A549 (cell line): ENCODE measurements around the gene ATP6V1F. TPM values are rescaled to one million over a fixed set of nuclear protein-coding genes. Genes with fewer than 3 reads are reported as not detected.

Experiments used
- ATAC-seq, 2 experiments: fragments of 200-7000 bp in 1 of 2; fragments of >200 bp in 1 of 2; cut with Nextera tagmentation in 1 of 2; cut with Tn5 transposase in 1 of 2; 3 replicates each; pipeline versions ENCODE4 v1.8.0 to v1.9.1; 2018 to 2020; ENCODE audit warnings: mild to moderate bottlenecking in 1 of 2, moderate library complexity in 1 of 2
- CTCF ChIA-PET: fragments of 300-600 bp; sonication (Branson Sonifier 250); formaldehyde crosslinking; extraction: SDS; loops from one replicate; lab custom pipeline; 2021; ENCODE audit warnings: antibody characterized with exemption, inconsistent platforms; lab: Yijun Ruan, JAX
- POLR2A ChIA-PET: fragments of 350-600 bp; formaldehyde crosslinking; extraction: SDS; loops from one replicate; lab custom pipeline; 2021; ENCODE audit warnings: antibody characterized with exemption, inconsistent platforms; lab: Yijun Ruan, JAX
- DNase-seq, 2 experiments: peaks; one replicate each; pipeline versions ENCODE4 v3.0.0 to v3.0.0-alpha.2; 2011 to 2016; ENCODE audit warnings: low read depth in 1 of 2, low spot score in 1 of 2
- FAIRE-seq: peaks from 2 replicates; lab custom pipeline; 2011; peaks lifted over from hg19 to GRCh38; lab: Jason Lieb, UNC
- H3K27ac ChIP-seq, 2 experiments: fragments of >200 bp; sonication (Bioruptor Twin); formaldehyde crosslinking; 3 replicates each; pipeline ENCODE4 v1.5.1; 2016 to 2017
- H3K4me1 ChIP-seq: fragments of >200 bp; sonication (Bioruptor Twin); formaldehyde crosslinking; 3 replicates; pipeline ENCODE4 v1.6.1; 2016
- H3K4me2 ChIP-seq: fragments of >200 bp; sonication (Bioruptor Twin); formaldehyde crosslinking; 3 replicates; pipeline ENCODE4 v1.6.1; 2016
- H3K4me3 ChIP-seq: fragments of >200 bp; sonication (Bioruptor Twin); formaldehyde crosslinking; 3 replicates; pipeline ENCODE4 v1.5.1; 2016
- H3K9me3 ChIP-seq: fragments of >200 bp; sonication (Bioruptor Twin); formaldehyde crosslinking; 3 replicates; pipeline ENCODE4 v1.6.1; 2016
- ATOH8 ChIP-seq: fragments of 250-450 bp; sonication (Bioruptor Pico); IDR thresholded peaks from 2 replicates; pipeline ENCODE4 v1.5.0; 2020; ENCODE audit warnings: low read depth, mild to moderate bottlenecking, moderate library complexity
- BCL3 ChIP-seq: fragments of >200 bp; sonication (Bioruptor Twin); formaldehyde crosslinking; IDR thresholded peaks from 3 replicates; pipeline ENCODE4 v1.6.1; 2016
- BHLHE40 ChIP-seq: IDR thresholded peaks from 2 replicates; pipeline ENCODE4 v1.6.1; 2012; ENCODE audit warnings: low read depth, low read length, inconsistent platforms
- CHD2 ChIP-seq: fragments of 150-350 bp; IDR thresholded peaks from 2 replicates; pipeline ENCODE4 v1.6.1; 2014; ENCODE audit warnings: low read length; ENCODE audit not compliant: partially characterized antibody
- CHD4 ChIP-seq: fragments of 200-600 bp; sonication (generic); IDR thresholded peaks from 2 replicates; pipeline ENCODE4 v1.6.1; 2016; ENCODE audit warnings: antibody characterized with exemption, mild to moderate bottlenecking, borderline replicate concordance
- ESRRA ChIP-seq: fragments of 150-350 bp; IDR thresholded peaks from 2 replicates; pipeline ENCODE4 v1.6.1; 2014; ENCODE audit warnings: mild to moderate bottlenecking, low read length, borderline replicate concordance
- FOXS1 ChIP-seq: fragments of 250-450 bp; sonication (Bioruptor Pico); IDR thresholded peaks from 2 replicates; pipeline ENCODE4 v1.5.0; 2020; ENCODE audit warnings: mild to moderate bottlenecking, moderate library complexity
- GATA3 ChIP-seq: IDR thresholded peaks from 2 replicates; pipeline ENCODE4 v1.6.1; 2012; ENCODE audit warnings: borderline replicate concordance
- HDAC2 ChIP-seq: fragments of 200-600 bp; sonication (generic); IDR thresholded peaks from 2 replicates; pipeline ENCODE4 v1.6.1; 2016
- HEYL ChIP-seq: fragments of 250-450 bp; sonication (Bioruptor Pico); IDR thresholded peaks from 2 replicates; pipeline ENCODE4 v1.8.0; 2021; ENCODE audit warnings: mild to moderate bottlenecking, moderate library complexity
- HOXB13 ChIP-seq: fragments of 250-450 bp; sonication (Bioruptor Pico); IDR thresholded peaks from 2 replicates; pipeline ENCODE4 v1.5.0; 2020; ENCODE audit warnings: low read depth, mild to moderate bottlenecking, moderate library complexity
- HOXB5 ChIP-seq: fragments of 250-450 bp; sonication (Bioruptor Pico); IDR thresholded peaks from 2 replicates; pipeline ENCODE4 v1.5.0; 2020; ENCODE audit warnings: mild to moderate bottlenecking, moderate library complexity
- KDM5A ChIP-seq: fragments of 200-600 bp; sonication (generic); IDR thresholded peaks from 2 replicates; pipeline ENCODE4 v1.6.1; 2016; ENCODE audit warnings: antibody characterized with exemption, mild to moderate bottlenecking
- MYC ChIP-seq: IDR thresholded peaks from 2 replicates; pipeline ENCODE4 v1.6.1; 2012; ENCODE audit warnings: mild to moderate bottlenecking, inconsistent platforms, low read length, improper control_type of control experiment, borderline replicate concordance
- NFE2L2 ChIP-seq: fragments of 150-350 bp; conservative IDR thresholded peaks from 2 replicates; pipeline ENCODE4 v1.6.1; 2014; ENCODE audit warnings: low read length
- NPAS2 ChIP-seq: fragments of 250-450 bp; sonication (Bioruptor Pico); IDR thresholded peaks from 2 replicates; pipeline ENCODE4 v1.8.0; 2022; ENCODE audit warnings: mild to moderate bottlenecking, moderate library complexity, borderline replicate concordance
- PHF8 ChIP-seq: fragments of 200-600 bp; sonication (generic); IDR thresholded peaks from 2 replicates; pipeline ENCODE4 v1.6.1; 2016; ENCODE audit warnings: low read depth, mild to moderate bottlenecking, antibody characterized with exemption, moderate library complexity, borderline replicate concordance
- TP53 ChIP-seq: fragments of 250-450 bp; sonication (Bioruptor Pico); IDR thresholded peaks from 2 replicates; pipeline ENCODE4 v1.5.0; 2021; ENCODE audit warnings: mild to moderate bottlenecking, moderate library complexity
- ZC3H11A ChIP-seq: fragments of 450-650 bp; IDR thresholded peaks from 2 replicates; pipeline ENCODE4 v1.6.1; 2014; ENCODE audit warnings: antibody characterized with exemption, mild to moderate bottlenecking
- ZNF302 ChIP-seq: fragments of 250-450 bp; sonication (Bioruptor Pico); IDR thresholded peaks from 2 replicates; pipeline ENCODE4 v1.9.0; 2021; ENCODE audit warnings: inconsistent platforms, mild to moderate bottlenecking, moderate library complexity
- ZSCAN20 ChIP-seq: fragments of 250-450 bp; sonication (Bioruptor Pico); IDR thresholded peaks from 2 replicates; pipeline ENCODE4 v1.8.0; 2022; ENCODE audit warnings: mild to moderate bottlenecking, moderate library complexity
- WGBS: methylation state at CpG from one replicate; pipeline ENCODE4 v1.1.6; 2017; ENCODE audit errors: missing lambda C conversion rate; 5-methylcytosine and 5-hydroxymethylcytosine counted together
- polyA plus RNA-seq, 4 experiments: library from polyadenylated mRNA; depleted of rRNA in 3 of 4; stranded (reverse); fragments of >200 nt; fragmentation: RNase III in 1 of 4; extraction: RNeasy Plus Mini Kit Qiagen cat#74134 plus additional on column Dnase treatment in 1 of 4; gene quantifications; 2 replicates in 3 of 4; 3 replicates in 1 of 4; pipeline ENCODE4 v1.2.3, GENCODE V29; 2011 to 2017
- TF ChIP-seq, protein P1 (sequence below): fragments of 250-450 bp; sonication (Bioruptor Pico); IDR thresholded peaks from 2 replicates; pipeline ENCODE4 v1.5.0; 2021; ENCODE audit warnings: mild to moderate bottlenecking, moderate library complexity, borderline replicate concordance
- TF ChIP-seq, protein P2 (sequence below): IDR thresholded peaks from 2 replicates; pipeline ENCODE4 v1.6.1; 2012
- TF ChIP-seq, protein P3 (sequence below): IDR thresholded peaks from 2 replicates; pipeline ENCODE4 v1.6.1; 2012; ENCODE audit warnings: low read depth, borderline replicate concordance

ATP6V1F gene
- polyA plus RNA-seq, 2 of the 4 experiments (the other 2 are of a cell fraction), result 155 to 229 TPM

DNA sequence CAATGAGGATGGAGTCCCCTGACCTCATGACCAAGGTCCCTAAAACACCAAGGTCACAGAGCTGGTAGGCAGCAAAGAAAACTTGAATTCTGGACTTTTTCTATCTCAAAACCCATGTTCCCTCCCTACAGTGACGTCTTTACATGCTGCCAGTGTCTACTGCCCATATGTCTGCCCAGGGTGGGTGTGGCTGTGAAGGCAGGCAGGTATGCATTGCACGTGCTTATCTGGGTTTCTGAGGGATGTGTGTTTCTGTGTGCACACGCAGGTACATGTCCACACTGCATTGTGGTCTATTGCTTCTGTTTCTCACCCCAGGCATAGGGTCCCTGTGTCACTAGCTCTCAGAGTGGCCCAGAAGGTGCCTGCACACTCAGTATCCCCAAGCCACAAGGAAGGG, 13.5 kb downstream of the ATP6V1F start:
- Histone ChIP-seq H3K4me1 (no peaks in the 10 kb centered on the region), H3K4me2 (no peak overlapping the region), H3K27ac (no peak overlapping the region), H3K4me3 (no peak overlapping the region), H3K9me3 (no peaks in the 10 kb centered on the region)
- POLR2A ChIA-PET, result no interaction called here
- TF ChIP-seq, protein P1, sequence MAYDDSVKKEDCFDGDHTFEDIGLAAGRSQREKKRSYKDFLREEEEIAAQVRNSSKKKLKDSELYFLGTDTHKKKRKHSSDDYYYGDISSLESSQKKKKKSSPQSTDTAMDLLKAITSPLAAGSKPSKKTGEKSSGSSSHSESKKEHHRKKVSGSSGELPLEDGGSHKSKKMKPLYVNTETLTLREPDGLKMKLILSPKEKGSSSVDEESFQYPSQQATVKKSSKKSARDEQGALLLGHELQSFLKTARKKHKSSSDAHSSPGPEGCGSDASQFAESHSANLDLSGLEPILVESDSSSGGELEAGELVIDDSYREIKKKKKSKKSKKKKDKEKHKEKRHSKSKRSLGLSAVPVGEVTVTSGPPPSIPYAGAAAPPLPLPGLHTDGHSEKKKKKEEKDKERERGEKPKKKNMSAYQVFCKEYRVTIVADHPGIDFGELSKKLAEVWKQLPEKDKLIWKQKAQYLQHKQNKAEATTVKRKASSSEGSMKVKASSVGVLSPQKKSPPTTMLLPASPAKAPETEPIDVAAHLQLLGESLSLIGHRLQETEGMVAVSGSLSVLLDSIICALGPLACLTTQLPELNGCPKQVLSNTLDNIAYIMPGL (CRISPR knock-in tag), result no peak
- TF ChIP-seq FOXS1 (no peak), ZSCAN20 (CRISPR knock-in tag) (no peak), CHD4 (no peak), ESRRA (no peak), BCL3 (no peak), NPAS2 (no peak), TP53 (no peak), PHF8 (no peak), NFE2L2 (no peak), MYC (no peak), CHD2 (no peak), ZC3H11A (no peak), ATOH8 (no peak), HOXB13 (CRISPR knock-in tag) (no peak), GATA3 (no peak), HDAC2 (no peak), ZNF302 (CRISPR knock-in tag) (no peak)
- TF ChIP-seq, protein P2, sequence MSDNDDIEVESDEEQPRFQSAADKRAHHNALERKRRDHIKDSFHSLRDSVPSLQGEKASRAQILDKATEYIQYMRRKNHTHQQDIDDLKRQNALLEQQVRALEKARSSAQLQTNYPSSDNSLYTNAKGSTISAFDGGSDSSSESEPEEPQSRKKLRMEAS, result no peak
- TF ChIP-seq, protein P3, sequence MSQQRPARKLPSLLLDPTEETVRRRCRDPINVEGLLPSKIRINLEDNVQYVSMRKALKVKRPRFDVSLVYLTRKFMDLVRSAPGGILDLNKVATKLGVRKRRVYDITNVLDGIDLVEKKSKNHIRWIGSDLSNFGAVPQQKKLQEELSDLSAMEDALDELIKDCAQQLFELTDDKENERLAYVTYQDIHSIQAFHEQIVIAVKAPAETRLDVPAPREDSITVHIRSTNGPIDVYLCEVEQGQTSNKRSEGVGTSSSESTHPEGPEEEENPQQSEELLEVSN, result no peak
- no peak for ATAC-seq
- CTCF ChIA-PET, result interaction anchor here (1.3 to 17.4 kb wide), 3 partner anchors 7 to 267 kb away, joined by 4 to 225 read pairs (median 12); partner anchors contain the start of gene ATP6V1F
- 46% methylated on average over 3 of the region's 3 CpGs for WGBS
- DNase-seq, result no peak
- FAIRE-seq, result no peak

DNA sequence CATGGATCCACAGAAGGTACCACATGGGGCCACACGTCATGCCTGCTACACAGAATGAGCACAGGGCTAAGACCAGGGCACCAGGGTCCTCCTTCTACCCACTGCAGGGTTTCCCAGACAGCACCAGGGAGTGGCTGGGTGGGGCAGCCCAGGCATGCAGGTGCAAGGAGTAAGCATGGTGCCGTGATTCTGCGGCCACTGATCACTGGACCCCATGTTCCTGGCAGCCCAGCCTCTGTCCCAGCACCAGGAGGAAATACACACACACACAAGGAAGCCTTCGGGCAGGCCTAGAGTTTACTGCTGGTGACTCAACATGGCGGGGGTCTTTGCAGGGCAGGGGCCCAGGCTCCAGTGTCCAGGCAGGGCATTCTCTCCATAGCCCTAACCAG, 13.9 kb downstream of the ATP6V1F start:
- H3K9me3 ChIP-seq, result no peaks in the 10 kb centered on the region
- H3K27ac ChIP-seq, result no peak overlapping the region
- no peak overlapping the region for H3K4me3 ChIP-seq
- ATAC-seq (no peak), FAIRE-seq (no peak), DNase-seq (no peak)
- TF ChIP-seq HEYL (CRISPR knock-in tag), result no peak
- TF ChIP-seq HDAC2, result no peak
- TF ChIP-seq BHLHE40, result no peak
- TF ChIP-seq, protein P1 (CRISPR knock-in tag), result no peak
- no peak for TF ChIP-seq MYC
- no peak for TF ChIP-seq KDM5A
- no peak for TF ChIP-seq HOXB5 (CRISPR knock-in tag)
- CTCF ChIA-PET, result interaction anchor here (3.1 to 17.4 kb wide), 2 partner anchors 6 to 13 kb away, joined by 12 to 225 read pairs; partner anchors contain the start of gene ATP6V1F
- POLR2A ChIA-PET, result no interaction called here
- no peaks in the 10 kb centered on the region for H3K4me1 ChIP-seq
- H3K4me2 ChIP-seq, result no peak overlapping the region
- 47% methylated on average over 2 of the region's 5 CpGs for WGBS
